HepG2 (cell line): Measurements from ENCODE around the gene MEPCE. TPM values are rescaled to one million over a fixed set of nuclear protein-coding genes. Genes with fewer than 3 reads are reported as not detected.

Source experiments
- DNMT3B ChIP-seq: conservative IDR thresholded peaks from 2 replicates; pipeline ENCODE4 v1.6.1; 2016; ENCODE audit warnings: missing biosample characterization, control low read depth
- FOXO1 ChIP-seq: sonication (generic); formaldehyde crosslinking; IDR thresholded peaks from 2 replicates; pipeline ENCODE4 v1.4.0; 2020; ENCODE audit warnings: missing genetic modification reagents
- GZF1 ChIP-seq: sonication (generic); formaldehyde crosslinking; IDR thresholded peaks from 2 replicates; pipeline ENCODE4 v1.5.1; 2020; ENCODE audit warnings: mild to moderate bottlenecking, missing genetic modification reagents
- SMAD3 ChIP-seq: sonication (generic); formaldehyde crosslinking; IDR thresholded peaks from 2 replicates; pipeline ENCODE4 v1.4.0; 2020; ENCODE audit warnings: missing genetic modification reagents
- ZBTB8A ChIP-seq: sonication (generic); formaldehyde crosslinking; IDR thresholded peaks from 2 replicates; pipeline ENCODE4 v1.4.0; 2020; ENCODE audit warnings: mild to moderate bottlenecking, low read depth, missing genetic modification reagents, borderline replicate concordance
- ZNF317 ChIP-seq: sonication (generic); formaldehyde crosslinking; IDR thresholded peaks from 2 replicates; pipeline ENCODE4 v1.5.0; 2020; ENCODE audit warnings: mild to moderate bottlenecking, missing genetic modification reagents
- ZNF432 ChIP-seq: sonication (generic); formaldehyde crosslinking; IDR thresholded peaks from 2 replicates; pipeline ENCODE4 v1.5.0; 2020; ENCODE audit warnings: missing genetic modification reagents, mild to moderate bottlenecking, borderline replicate concordance
- ZNF605 ChIP-seq: sonication (generic); formaldehyde crosslinking; IDR thresholded peaks from 2 replicates; pipeline ENCODE4 v1.8.0; 2022; ENCODE audit warnings: mild to moderate bottlenecking, missing genetic modification reagents
- ZNF713 ChIP-seq: sonication (generic); formaldehyde crosslinking; IDR thresholded peaks from 2 replicates; pipeline ENCODE4 v1.4.0; 2020; ENCODE audit warnings: mild to moderate bottlenecking, missing genetic modification reagents
- ZNF850 ChIP-seq: sonication (generic); formaldehyde crosslinking; conservative IDR thresholded peaks from 2 replicates; pipeline ENCODE4 v1.9.0; 2021; ENCODE audit warnings: mild to moderate bottlenecking, missing genetic modification reagents
- polyA plus RNA-seq, 8 experiments: library from polyadenylated mRNA; depleted of rRNA in 3 of 8; stranded (reverse) in 7 of 8; unstranded in 1 of 8; fragments of >200 nt; fragmentation: Illumina TruSeq in 4 of 8; extraction: Trizol in 4 of 8; gene quantifications; 2 replicates each; pipeline versions ENCODE4 v1.2.1 to v1.2.3, GENCODE V29; 2011 to 2016; ENCODE audit warnings: low read depth in 4 of 8, missing spikeins in 1 of 8, mixed read lengths in 1 of 8; ENCODE audit not compliant: insufficient read depth in 1 of 8
- total RNA-seq, 5 experiments: library from RNA; depleted of rRNA; stranded (reverse); fragments of >200 nt; fragmentation: Illumina TruSeq; extraction: Trizol; gene quantifications; 2 replicates each; pipeline ENCODE4 v1.2.3, GENCODE V29; 2016; ENCODE audit warnings: low read depth in 1 of 5
- TF ChIP-seq, protein P1 (sequence below): IDR thresholded peaks from 2 replicates; pipeline ENCODE4 v1.6.1; 2012; ENCODE audit warnings: low read depth, low read length, improper control_type of control experiment
- TF ChIP-seq, protein P2 (sequence below): sonication (generic); formaldehyde crosslinking; IDR thresholded peaks from 2 replicates; pipeline ENCODE4 v1.4.0; 2020; ENCODE audit warnings: mild to moderate bottlenecking, missing genetic modification reagents
- TF ChIP-seq, protein P3 (sequence below): IDR thresholded peaks from 2 replicates; pipeline ENCODE4 v1.6.1; 2016
- TF ChIP-seq, protein P4 (sequence below): sonication (generic); formaldehyde crosslinking; IDR thresholded peaks from 2 replicates; pipeline ENCODE4 v1.4.0; 2020; ENCODE audit warnings: missing genetic modification reagents, low read depth, mild to moderate bottlenecking, borderline replicate concordance
- TF ChIP-seq, protein P5 (sequence below): sonication (generic); formaldehyde crosslinking; IDR thresholded peaks from one replicate; pipeline ENCODE4 v1.5.1; 2020; ENCODE audit warnings: mild to moderate bottlenecking, missing genetic modification reagents; ENCODE audit errors: not compliant biosample characterization

Gene MEPCE
- total and polyA plus RNA-seq, 2 of the 13 experiments (the other 11 are each of a cell fraction or from before 2014, with no cell fraction given): 12.3 to 26.0 TPM

DNA sequence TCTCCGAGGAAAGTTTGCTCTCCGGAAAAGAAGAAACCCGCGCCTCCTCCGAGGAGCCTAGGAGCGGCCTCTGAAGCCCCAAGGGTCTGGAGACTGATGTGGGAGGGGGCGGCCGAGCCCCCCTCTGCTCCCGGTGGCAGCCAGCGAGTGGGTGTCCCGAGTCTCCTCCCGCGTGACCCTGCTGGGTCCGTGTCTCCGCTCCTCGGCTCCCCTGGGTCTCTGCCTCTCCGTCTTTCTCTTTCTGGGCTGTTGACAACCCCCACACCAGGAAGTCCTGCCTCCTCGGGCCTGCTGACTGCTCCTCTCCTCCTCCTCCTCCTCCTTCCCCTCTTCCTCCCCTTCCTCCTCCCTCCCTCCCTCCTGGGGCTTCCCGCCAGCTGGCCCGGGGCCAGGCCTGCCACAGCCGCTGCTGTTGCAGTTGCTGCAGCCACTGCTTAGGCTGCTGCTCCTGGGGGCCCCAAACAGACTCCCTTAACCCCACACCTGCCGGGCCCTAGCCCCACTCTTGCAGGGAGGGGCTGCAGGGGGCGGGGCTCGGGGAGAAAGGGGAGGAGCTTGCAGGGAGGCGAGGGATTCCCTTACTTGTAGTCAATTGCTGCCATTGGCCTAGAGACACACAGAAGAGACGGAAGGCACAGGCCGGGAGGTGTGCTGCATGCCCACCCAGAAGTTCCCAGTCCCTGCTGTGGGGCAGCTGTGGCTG is 49.5 kb downstream of the MEPCE start, which contains the start of gene TSC22D4 (continued):
- TF ChIP-seq, protein P1, sequence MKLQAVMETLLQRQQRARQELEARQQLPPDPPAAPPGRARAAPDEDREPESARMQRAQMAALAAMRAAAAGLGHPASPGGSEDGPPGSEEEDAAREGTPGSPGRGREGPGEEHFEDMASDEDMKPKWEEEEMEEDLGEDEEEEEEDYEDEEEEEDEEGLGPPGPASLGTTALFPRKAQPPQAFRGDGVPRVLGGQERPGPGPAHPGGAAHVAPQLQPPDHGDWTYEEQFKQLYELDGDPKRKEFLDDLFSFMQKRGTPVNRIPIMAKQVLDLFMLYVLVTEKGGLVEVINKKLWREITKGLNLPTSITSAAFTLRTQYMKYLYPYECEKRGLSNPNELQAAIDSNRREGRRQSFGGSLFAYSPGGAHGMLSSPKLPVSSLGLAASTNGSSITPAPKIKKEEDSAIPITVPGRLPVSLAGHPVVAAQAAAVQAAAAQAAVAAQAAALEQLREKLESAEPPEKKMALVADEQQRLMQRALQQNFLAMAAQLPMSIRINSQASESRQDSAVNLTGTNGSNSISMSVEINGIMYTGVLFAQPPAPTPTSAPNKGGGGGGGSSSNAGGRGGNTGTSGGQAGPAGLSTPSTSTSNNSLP: no peak
- TF ChIP-seq, protein P2, sequence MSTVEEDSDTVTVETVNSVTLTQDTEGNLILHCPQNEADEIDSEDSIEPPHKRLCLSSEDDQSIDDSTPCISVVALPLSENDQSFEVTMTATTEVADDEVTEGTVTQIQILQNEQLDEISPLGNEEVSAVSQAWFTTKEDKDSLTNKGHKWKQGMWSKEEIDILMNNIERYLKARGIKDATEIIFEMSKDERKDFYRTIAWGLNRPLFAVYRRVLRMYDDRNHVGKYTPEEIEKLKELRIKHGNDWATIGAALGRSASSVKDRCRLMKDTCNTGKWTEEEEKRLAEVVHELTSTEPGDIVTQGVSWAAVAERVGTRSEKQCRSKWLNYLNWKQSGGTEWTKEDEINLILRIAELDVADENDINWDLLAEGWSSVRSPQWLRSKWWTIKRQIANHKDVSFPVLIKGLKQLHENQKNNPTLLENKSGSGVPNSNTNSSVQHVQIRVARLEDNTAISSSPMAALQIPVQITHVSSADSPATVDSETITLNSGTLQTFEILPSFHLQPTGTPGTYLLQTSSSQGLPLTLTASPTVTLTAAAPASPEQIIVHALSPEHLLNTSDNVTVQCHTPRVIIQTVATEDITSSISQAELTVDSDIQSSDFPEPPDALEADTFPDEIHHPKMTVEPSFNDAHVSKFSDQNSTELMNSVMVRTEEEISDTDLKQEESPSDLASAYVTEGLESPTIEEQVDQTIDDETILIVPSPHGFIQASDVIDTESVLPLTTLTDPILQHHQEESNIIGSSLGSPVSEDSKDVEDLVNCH (CRISPR knock-in tag): no peak
- no peak for TF ChIP-seq ZNF432 (CRISPR knock-in tag)
- TF ChIP-seq ZNF850: no peak
- TF ChIP-seq ZNF317 (CRISPR knock-in tag): no peak
- TF ChIP-seq DNMT3B: no peak
- no peak for TF ChIP-seq ZNF605 (CRISPR knock-in tag)
- no peak for TF ChIP-seq SMAD3 (CRISPR knock-in tag)
- TF ChIP-seq GZF1: no peak
- no peak for TF ChIP-seq ZBTB8A
- TF ChIP-seq FOXO1 (CRISPR knock-in tag): no peak
- TF ChIP-seq, protein P3, sequence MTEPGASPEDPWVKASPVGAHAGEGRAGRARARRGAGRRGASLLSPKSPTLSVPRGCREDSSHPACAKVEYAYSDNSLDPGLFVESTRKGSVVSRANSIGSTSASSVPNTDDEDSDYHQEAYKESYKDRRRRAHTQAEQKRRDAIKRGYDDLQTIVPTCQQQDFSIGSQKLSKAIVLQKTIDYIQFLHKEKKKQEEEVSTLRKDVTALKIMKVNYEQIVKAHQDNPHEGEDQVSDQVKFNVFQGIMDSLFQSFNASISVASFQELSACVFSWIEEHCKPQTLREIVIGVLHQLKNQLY (CRISPR knock-in tag): no peak
- no peak for TF ChIP-seq ZNF713 (CRISPR knock-in tag)
- TF ChIP-seq, protein P4, sequence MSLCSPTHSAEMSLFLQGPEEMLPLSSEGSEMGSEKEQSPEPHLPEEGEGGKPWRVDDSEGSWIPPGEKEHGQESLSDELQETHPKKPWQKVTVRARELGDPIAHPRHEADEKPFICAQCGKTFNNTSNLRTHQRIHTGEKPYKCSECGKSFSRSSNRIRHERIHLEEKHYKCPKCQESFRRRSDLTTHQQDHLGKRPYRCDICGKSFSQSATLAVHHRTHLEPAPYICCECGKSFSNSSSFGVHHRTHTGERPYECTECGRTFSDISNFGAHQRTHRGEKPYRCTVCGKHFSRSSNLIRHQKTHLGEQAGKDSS (CRISPR knock-in tag): no peak
- TF ChIP-seq, protein P5, sequence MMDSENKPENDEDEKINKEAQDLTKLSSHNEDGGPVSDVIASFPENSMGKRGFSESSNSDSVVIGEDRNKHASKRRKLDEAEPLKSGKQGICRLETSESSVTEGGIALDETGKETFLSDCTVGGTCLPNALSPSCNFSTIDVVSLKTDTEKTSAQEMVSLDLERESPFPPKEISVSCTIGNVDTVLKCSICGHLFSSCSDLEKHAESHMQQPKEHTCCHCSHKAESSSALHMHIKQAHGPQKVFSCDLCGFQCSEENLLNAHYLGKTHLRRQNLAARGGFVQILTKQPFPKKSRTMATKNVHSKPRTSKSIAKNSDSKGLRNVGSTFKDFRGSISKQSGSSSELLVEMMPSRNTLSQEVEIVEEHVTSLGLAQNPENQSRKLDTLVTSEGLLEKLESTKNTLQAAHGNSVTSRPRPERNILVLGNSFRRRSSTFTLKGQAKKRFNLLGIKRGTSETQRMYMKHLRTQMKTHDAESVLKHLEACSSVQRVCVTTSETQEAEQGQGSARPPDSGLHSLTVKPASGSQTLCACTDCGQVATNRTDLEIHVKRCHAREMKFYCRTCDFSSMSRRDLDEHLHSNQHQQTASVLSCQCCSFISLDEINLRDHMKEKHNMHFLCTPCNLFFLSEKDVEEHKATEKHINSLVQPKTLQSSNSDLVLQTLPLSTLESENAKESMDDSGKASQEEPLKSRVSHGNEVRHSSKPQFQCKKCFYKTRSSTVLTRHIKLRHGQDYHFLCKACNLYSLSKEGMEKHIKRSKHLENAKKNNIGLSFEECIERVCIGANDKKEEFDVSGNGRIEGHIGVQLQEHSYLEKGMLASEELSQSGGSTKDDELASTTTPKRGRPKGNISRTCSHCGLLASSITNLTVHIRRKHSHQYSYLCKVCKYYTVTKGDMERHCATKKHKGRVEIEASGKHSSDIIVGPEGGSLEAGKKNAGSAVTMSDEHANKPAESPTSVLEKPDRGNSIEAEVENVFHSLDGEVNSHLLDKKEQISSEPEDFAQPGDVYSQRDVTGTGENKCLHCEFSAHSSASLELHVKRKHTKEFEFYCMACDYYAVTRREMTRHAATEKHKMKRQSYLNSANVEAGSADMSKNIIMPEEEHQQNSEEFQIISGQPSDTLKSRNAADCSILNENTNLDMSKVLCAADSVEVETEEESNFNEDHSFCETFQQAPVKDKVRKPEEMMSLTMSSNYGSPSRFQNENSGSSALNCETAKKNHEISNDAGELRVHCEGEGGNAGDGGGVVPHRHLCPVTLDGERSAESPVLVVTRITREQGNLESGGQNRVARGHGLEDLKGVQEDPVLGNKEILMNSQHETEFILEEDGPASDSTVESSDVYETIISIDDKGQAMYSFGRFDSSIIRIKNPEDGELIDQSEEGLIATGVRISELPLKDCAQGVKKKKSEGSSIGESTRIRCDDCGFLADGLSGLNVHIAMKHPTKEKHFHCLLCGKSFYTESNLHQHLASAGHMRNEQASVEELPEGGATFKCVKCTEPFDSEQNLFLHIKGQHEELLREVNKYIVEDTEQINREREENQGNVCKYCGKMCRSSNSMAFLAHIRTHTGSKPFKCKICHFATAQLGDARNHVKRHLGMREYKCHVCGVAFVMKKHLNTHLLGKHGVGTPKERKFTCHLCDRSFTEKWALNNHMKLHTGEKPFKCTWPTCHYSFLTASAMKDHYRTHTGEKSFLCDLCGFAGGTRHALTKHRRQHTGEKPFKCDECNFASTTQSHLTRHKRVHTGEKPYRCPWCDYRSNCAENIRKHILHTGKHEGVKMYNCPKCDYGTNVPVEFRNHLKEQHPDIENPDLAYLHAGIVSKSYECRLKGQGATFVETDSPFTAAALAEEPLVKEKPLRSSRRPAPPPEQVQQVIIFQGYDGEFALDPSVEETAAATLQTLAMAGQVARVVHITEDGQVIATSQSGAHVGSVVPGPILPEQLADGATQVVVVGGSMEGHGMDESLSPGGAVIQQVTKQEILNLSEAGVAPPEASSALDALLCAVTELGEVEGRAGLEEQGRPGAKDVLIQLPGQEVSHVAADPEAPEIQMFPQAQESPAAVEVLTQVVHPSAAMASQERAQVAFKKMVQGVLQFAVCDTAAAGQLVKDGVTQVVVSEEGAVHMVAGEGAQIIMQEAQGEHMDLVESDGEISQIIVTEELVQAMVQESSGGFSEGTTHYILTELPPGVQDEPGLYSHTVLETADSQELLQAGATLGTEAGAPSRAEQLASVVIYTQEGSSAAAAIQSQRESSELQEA: no peak
